Neural crest cell (in vitro differentiated cells): ENCODE data around the gene ZNF576. TPM values are rescaled to one million over a fixed set of nuclear protein-coding genes. Genes with fewer than 3 reads are reported as not detected.
A peak's percentile ranks its signal among the peaks of the same experiment; 100 is the strongest.
"Not testable (repeated sequence)": the region's sequence is repeated elsewhere in the genome, so short reads cannot be mapped to it uniquely, and the experiment has no call there.

ENCODE experiments used
- DNase-seq: peaks from one replicate; pipeline ENCODE4 v3.0.0; 2021; ENCODE audit warnings: low read depth, mixed read lengths, low spot score
- H3K27ac Mint-ChIP-seq: one replicate; pipeline ENCODE4 v1.8.0; 2021; ENCODE audit warnings: mild to moderate bottlenecking, mixed read lengths; ENCODE audit not compliant: unreplicated experiment
- H3K27me3 Mint-ChIP-seq: 2 replicates; pipeline ENCODE4 v1.8.0; 2021; ENCODE audit warnings: low read depth, mild to moderate bottlenecking, mixed read lengths
- H3K36me3 Mint-ChIP-seq: 2 replicates; pipeline ENCODE4 v1.8.0; 2021; ENCODE audit warnings: low read depth, mild to moderate bottlenecking, mixed read lengths
- H3K4me1 Mint-ChIP-seq: 2 replicates; pipeline ENCODE4 v1.8.0; 2021; ENCODE audit warnings: mixed read lengths
- H3K4me3 Mint-ChIP-seq: one replicate; pipeline ENCODE4 v1.8.0; 2021; ENCODE audit warnings: mild to moderate bottlenecking, mixed read lengths
- H3K9me3 Mint-ChIP-seq: 2 replicates; pipeline ENCODE4 v1.8.0; 2021; ENCODE audit warnings: mixed read lengths
- CTCF ChIP-seq: fragments of 200-600 bp; sonication (generic); conservative IDR thresholded peaks from 2 replicates; pipeline ENCODE4 v1.5.0; 2021; ENCODE audit warnings: antibody characterized with exemption, mild to moderate bottlenecking
- long read RNA-seq: library from polyadenylated mRNA; unstranded; transcript quantifications from one replicate; pipeline ENCODE4 v2.0.0, GENCODE V29; 2020
- total RNA-seq: library from RNA; stranded (reverse); gene quantifications from 2 replicates; pipeline ENCODE4 v1.2.1, GENCODE V29; 2021

The ZNF576 gene
- total RNA-seq = 18.3 and 19.7 TPM in 2 replicates
- long read RNA-seq, transcript ZNF576-201 (3 exons, 2,566 nt) = major isoform, 7 of 13 reads
- long read RNA-seq, partial matches to known transcripts = 1 of 13 reads
- long read RNA-seq, other reads (novel, unspliced or antisense) = 2 of 13 reads

- Mint-ChIP-seq H3K4me1 (peaks cover 39% of the 10 kb centered on the region), H3K4me3 (peak within 1 kb of the TSS; percentile 99), H3K9me3 (no peaks in the 10 kb centered on the region), H3K36me3 (peaks cover 7% of the 10 kb centered on the region), H3K27ac (peak within 1 kb of the TSS; percentile 99), H3K27me3 (peaks cover 7% of the 10 kb centered on the region)
- TF ChIP-seq CTCF = no peak
- peak; percentile 100 for DNase-seq
Measured at GRCh38 chr19:43595999-43596841, at the start of gene ZNF576, which contains the start of gene IRGQ. Gene ZNF576 (plus strand): TSS chr19:43596595. CDS start chr19:43597109, 514 bp downstream. Gene IRGQ (minus strand): TSS chr19:43596134. CDS start chr19:43595338, 796 bp downstream.

- DNase-seq, H3K4me1 Mint-ChIP-seq, H3K4me3 Mint-ChIP-seq, H3K27me3 Mint-ChIP-seq, H3K9me3 Mint-ChIP-seq, H3K27ac Mint-ChIP-seq: not testable (repeated sequence)
- peaks cover 16% of the 10 kb centered on the region for H3K36me3 Mint-ChIP-seq
Measured at GRCh38 chr19:43547926-43548325, 48.5 kb upstream of the ZNF576 start.

GRCh38 chr19:43548706-43549105, 47.7 kb upstream of the ZNF576 start:
- Mint-ChIP-seq H3K27ac (no peak overlapping the region), H3K4me3 (no peak overlapping the region), H3K9me3 (no peaks in the 10 kb centered on the region), H3K36me3 (peaks cover 14% of the 10 kb centered on the region), H3K4me1 (no peaks in the 10 kb centered on the region), H3K27me3 (no peaks in the 10 kb centered on the region)
- no peak for DNase-seq
- no peak for TF ChIP-seq CTCF

GRCh38 chr19:43551399-43552197, 44.8 kb upstream of the ZNF576 start:
- no peak for DNase-seq
- H3K4me1 Mint-ChIP-seq = no peaks in the 10 kb centered on the region
- H3K4me3 Mint-ChIP-seq = no peak overlapping the region
- no peaks in the 10 kb centered on the region for H3K27me3 Mint-ChIP-seq
- H3K36me3 Mint-ChIP-seq = peaks cover 12% of the 10 kb centered on the region
- H3K27ac Mint-ChIP-seq = no peak overlapping the region
- no peaks in the 10 kb centered on the region for H3K9me3 Mint-ChIP-seq
- no peak for TF ChIP-seq CTCF

- no peak overlapping the region for H3K27ac Mint-ChIP-seq
- H3K36me3 Mint-ChIP-seq = peaks cover 12% of the 10 kb centered on the region
- DNase-seq = no peak
- no peak overlapping the region for H3K4me3 Mint-ChIP-seq
- no peaks in the 10 kb centered on the region for H3K4me1 Mint-ChIP-seq
- H3K9me3 Mint-ChIP-seq = no peaks in the 10 kb centered on the region
- no peaks in the 10 kb centered on the region for H3K27me3 Mint-ChIP-seq
- no peak for TF ChIP-seq CTCF
Measured at GRCh38 chr19:43552198-43552450, 44.3 kb upstream of the ZNF576 start.
